WTC11 (cell line): ENCODE measurements around the gene BTC. TPM values are rescaled to one million over a fixed set of nuclear protein-coding genes. Genes with fewer than 3 reads are reported as not detected.

Experiments used
- ATAC-seq: fragments of 200-7000 bp; cut with Tn5 transposase; 2 replicates; pipeline ENCODE4 v1.10.0; 2021; ENCODE audit warnings: mild to moderate bottlenecking, moderate library complexity
- CTCF ChIA-PET: fragments of 300-600 bp; sonication (Branson Sonifier 250); formaldehyde crosslinking; loops from one replicate; lab custom pipeline; 2021; ENCODE audit warnings: antibody characterized with exemption; lab: Charles Lee
- POLR2A ChIA-PET: fragments of 350-600 bp; sonication (Branson Sonifier 250); formaldehyde crosslinking; loops from one replicate; lab custom pipeline; 2021; ENCODE audit warnings: antibody characterized with exemption; lab: Charles Lee
- DNase-seq: peaks from one replicate; pipeline ENCODE4 v3.0.0; 2021; ENCODE audit warnings: low spot score
- H3K27ac Mint-ChIP-seq: 2 replicates; pipeline ENCODE4 v1.8.0; 2021; ENCODE audit warnings: mixed read lengths
- H3K27me3 Mint-ChIP-seq: 2 replicates; pipeline ENCODE4 v1.8.0; 2021; ENCODE audit warnings: low read depth, mild to moderate bottlenecking, moderate library complexity, mixed read lengths
- H3K36me3 Mint-ChIP-seq: 2 replicates; pipeline ENCODE4 v1.8.0; 2021; ENCODE audit warnings: mixed read lengths
- H3K4me1 Mint-ChIP-seq: 2 replicates; pipeline ENCODE4 v1.8.0; 2022; ENCODE audit warnings: mixed read lengths
- H3K4me3 Mint-ChIP-seq: 2 replicates; pipeline ENCODE4 v1.8.0; 2021; ENCODE audit warnings: mild to moderate bottlenecking, moderate library complexity, mixed read lengths
- H3K9me3 Mint-ChIP-seq: 2 replicates; pipeline ENCODE4 v1.8.0; 2021; ENCODE audit warnings: mixed read lengths
- AFF4 ChIP-seq: sonication (generic); formaldehyde crosslinking; IDR thresholded peaks from 2 replicates; pipeline ENCODE4 v1.8.1; 2023; ENCODE audit warnings: mild to moderate bottlenecking, missing genetic modification reagents, borderline replicate concordance
- ARID4B ChIP-seq: sonication (generic); formaldehyde crosslinking; IDR thresholded peaks from 2 replicates; pipeline ENCODE4 v1.8.0; 2023; ENCODE audit warnings: missing genetic modification reagents, mild to moderate bottlenecking, borderline replicate concordance
- ATF3 ChIP-seq: sonication (generic); formaldehyde crosslinking; conservative IDR thresholded peaks from 2 replicates; pipeline ENCODE4 v1.8.1; 2022; ENCODE audit warnings: mild to moderate bottlenecking, missing genetic modification reagents
- E2F1 ChIP-seq: sonication (generic); formaldehyde crosslinking; IDR thresholded peaks from 2 replicates; pipeline ENCODE4 v1.8.0; 2022; ENCODE audit warnings: mild to moderate bottlenecking, missing genetic modification reagents
- E2F4 ChIP-seq: sonication (generic); formaldehyde crosslinking; IDR thresholded peaks from 2 replicates; pipeline ENCODE4 v1.8.1; 2022; ENCODE audit warnings: low read depth, mild to moderate bottlenecking, moderate library complexity, missing genetic modification reagents, borderline replicate concordance
- ESRRA ChIP-seq: sonication (generic); formaldehyde crosslinking; IDR thresholded peaks from 2 replicates; pipeline ENCODE4 v1.8.1; 2022; ENCODE audit warnings: mild to moderate bottlenecking, missing genetic modification reagents, borderline replicate concordance
- FOXP4 ChIP-seq: sonication (generic); formaldehyde crosslinking; IDR thresholded peaks from 2 replicates; pipeline ENCODE4 v1.8.0; 2022; ENCODE audit warnings: mild to moderate bottlenecking, missing genetic modification reagents
- MAX ChIP-seq: sonication (generic); formaldehyde crosslinking; IDR thresholded peaks from 2 replicates; pipeline ENCODE4 v1.8.0; 2022; ENCODE audit warnings: mild to moderate bottlenecking, missing genetic modification reagents
- PRDM15 ChIP-seq: sonication (generic); formaldehyde crosslinking; IDR thresholded peaks from 2 replicates; pipeline ENCODE4 v1.8.0; 2022; ENCODE audit warnings: missing genetic modification reagents
- PRRX2 ChIP-seq: fragments of 250-450 bp; sonication (Bioruptor Pico); IDR thresholded peaks from 2 replicates; pipeline ENCODE4 v1.8.0; 2021; ENCODE audit warnings: mild to moderate bottlenecking
- SMAD4 ChIP-seq: sonication (generic); formaldehyde crosslinking; IDR thresholded peaks from 2 replicates; pipeline ENCODE4 v1.8.0; 2022; ENCODE audit warnings: mild to moderate bottlenecking, missing genetic modification reagents
- USF1 ChIP-seq: sonication (generic); formaldehyde crosslinking; IDR thresholded peaks from 2 replicates; pipeline ENCODE4 v1.8.0; 2022; ENCODE audit warnings: mild to moderate bottlenecking, missing genetic modification reagents
- ZNF219 ChIP-seq: sonication (generic); formaldehyde crosslinking; IDR thresholded peaks from 2 replicates; pipeline ENCODE4 v1.8.0; 2023; ENCODE audit warnings: missing genetic modification reagents, mild to moderate bottlenecking, borderline replicate concordance
- total RNA-seq: library from RNA; stranded (reverse); gene quantifications from 3 replicates; pipeline ENCODE4 v1.2.3, GENCODE V29; 2021

The BTC gene
- total RNA-seq, 1 experiment from 2014 or later = 0.07 TPM

GRCh38 chr4:74793757-74794381, 454 bp downstream of the BTC start (continued):
- peak; percentile 62 for TF ChIP-seq PRDM15 (CRISPR knock-in tag)
- TF ChIP-seq E2F1 (CRISPR knock-in tag) = no peak

GRCh38 chr4:74790652-74791051, 3.7 kb downstream of the BTC start:
- H3K27ac Mint-ChIP-seq = no peak overlapping the region
- peaks cover 31% of the 10 kb centered on the region for H3K27me3 Mint-ChIP-seq
- H3K4me1 Mint-ChIP-seq = peaks cover 20% of the 10 kb centered on the region
- TF ChIP-seq ESRRA (CRISPR knock-in tag) = no peak
- no peak for TF ChIP-seq ARID4B (CRISPR knock-in tag)
- no peak for TF ChIP-seq FOXP4 (CRISPR knock-in tag)
- TF ChIP-seq E2F4 (CRISPR knock-in tag) = no peak
- TF ChIP-seq ZNF219 (CRISPR knock-in tag) = no peak
- no peak for TF ChIP-seq MAX
- no peak for TF ChIP-seq PRRX2 (CRISPR knock-in tag)
- no peak for TF ChIP-seq ATF3
- TF ChIP-seq USF1 = no peak
- no peak for TF ChIP-seq AFF4 (CRISPR knock-in tag)
- no peak for TF ChIP-seq SMAD4
- no peak overlapping the region for H3K4me3 Mint-ChIP-seq
- CTCF ChIA-PET = no interaction called here
- DNase-seq (no peak), ATAC-seq (no peak)
- H3K9me3 Mint-ChIP-seq = no peaks in the 10 kb centered on the region
- POLR2A ChIA-PET = no interaction called here
- no peaks in the 10 kb centered on the region for H3K36me3 Mint-ChIP-seq
